SK-N-MC (cell line): ENCODE data around the gene OR12D3.
"Not testable (repeated sequence)": the region's sequence is repeated elsewhere in the genome, so short reads cannot be mapped to it uniquely, and the experiment has no call there.

Experiments used
- DNase-seq: peaks from one replicate; pipeline ENCODE4 v3.0.0-alpha.2; 2011; ENCODE audit warnings: low read depth, low spot score
- H3K27ac ChIP-seq: fragments of 200-600 bp; sonication (generic); 2 replicates; pipeline ENCODE4 v1.5.1; 2016; ENCODE audit warnings: mixed run types
- H3K36me3 ChIP-seq: fragments of 200-600 bp; sonication (generic); 2 replicates; pipeline ENCODE4 v1.6.1; 2017; ENCODE audit warnings: antibody characterized with exemption, low read length, mixed read lengths; ENCODE audit not compliant: insufficient read depth
- H3K4me3 ChIP-seq: fragments of 200-600 bp; sonication (generic); 2 replicates; pipeline ENCODE4 v1.5.1; 2016
- H3K9ac ChIP-seq: fragments of 200-600 bp; sonication (generic); 2 replicates; pipeline ENCODE4 v1.8.0; 2017; ENCODE audit warnings: mixed run types, mixed read lengths; ENCODE audit not compliant: insufficient read length
- H3K9me3 ChIP-seq: fragments of 200-600 bp; sonication (generic); 2 replicates; pipeline ENCODE4 v1.6.1; 2017; ENCODE audit warnings: low read depth, mild to moderate bottlenecking, antibody characterized with exemption, low read length, moderate library complexity, mixed read lengths
- EZH2 ChIP-seq: fragments of 200-600 bp; sonication (generic); IDR thresholded peaks from one replicate; pipeline ENCODE4 v1.6.1; 2017; ENCODE audit warnings: antibody characterized with exemption
- FOXP2 ChIP-seq: optimal IDR thresholded peaks from 2 replicates; pipeline ENCODE3; 2011; ENCODE audit warnings: mild to moderate bottlenecking, moderate library complexity; ENCODE audit not compliant: insufficient read depth; ENCODE audit errors: extremely low read length, control extremely low read depth
- POLR2AphosphoS5 ChIP-seq: IDR thresholded peaks from 2 replicates; pipeline ENCODE4 v1.6.1; 2012; ENCODE audit warnings: mild to moderate bottlenecking, low read depth, low read length, borderline replicate concordance

OR12D3 gene

DNA sequence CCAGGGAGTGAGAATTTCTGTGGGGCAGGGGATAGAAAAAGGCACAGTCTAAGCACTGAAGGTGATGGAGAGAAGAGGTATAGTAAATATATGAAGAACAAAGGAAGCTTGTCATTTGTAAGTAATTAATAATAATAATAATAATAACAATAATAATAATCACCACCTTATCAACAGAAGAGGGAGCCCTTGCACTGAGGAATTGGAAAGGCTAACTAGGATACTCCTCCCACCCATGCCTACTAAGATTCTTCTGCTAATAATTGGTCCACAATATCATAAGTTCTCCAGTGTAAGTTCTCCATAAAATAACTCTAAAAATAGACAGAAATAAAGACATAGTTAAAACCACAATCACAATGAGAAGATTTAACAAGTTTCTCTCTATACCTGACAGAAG lies 912 bp upstream of the OR12D3 start:
- TF ChIP-seq EZH2, result no peak
- no peak for TF ChIP-seq FOXP2
- no peak for TF ChIP-seq POLR2AphosphoS5
- Histone ChIP-seq H3K9ac (no peak overlapping the region), H3K4me3 (no peak overlapping the region), H3K27ac (no peak overlapping the region), H3K36me3 (no peaks in the 10 kb centered on the region), H3K9me3 (no peaks in the 10 kb centered on the region)
- DNase-seq, result peak; percentile 1

DNA sequence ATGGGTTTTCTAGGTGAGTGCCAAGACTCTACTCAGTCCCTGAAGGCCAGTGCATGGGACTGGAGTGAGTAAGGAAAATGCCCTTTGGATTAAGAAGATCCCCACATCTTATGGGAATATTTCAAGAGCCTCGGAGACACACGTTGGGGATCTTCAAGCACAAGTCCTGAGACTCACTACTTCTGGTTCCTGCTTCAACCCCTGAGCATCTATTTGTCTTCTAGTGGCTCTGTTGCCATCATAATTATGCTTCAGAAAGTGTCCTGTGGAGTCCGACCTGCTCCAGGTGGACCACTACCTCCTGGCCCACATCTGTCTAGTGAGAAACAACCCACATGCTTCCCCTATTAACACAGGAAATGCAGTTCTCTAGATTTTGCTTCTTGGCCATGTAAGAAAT lies 6.3 kb downstream of the OR12D3 start, which contains the start of gene OR5V1:
Gene OR5V1, minus strand, starts transcription at position 101 of the 400 bp plus-strand sequence. CDS start 12,670 bp downstream, outside the sequence.
- DNase-seq, result no peak
- TF ChIP-seq EZH2 (no peak), POLR2AphosphoS5 (no peak), FOXP2 (no peak)
- H3K36me3 ChIP-seq, result no peaks in the 10 kb centered on the region
- no peaks in the 10 kb centered on the region for H3K9me3 ChIP-seq
- H3K9ac ChIP-seq, result no peak within 1 kb of the TSS
- no peak within 1 kb of the TSS for H3K4me3 ChIP-seq
- H3K27ac ChIP-seq, result no peak within 1 kb of the TSS

DNA sequence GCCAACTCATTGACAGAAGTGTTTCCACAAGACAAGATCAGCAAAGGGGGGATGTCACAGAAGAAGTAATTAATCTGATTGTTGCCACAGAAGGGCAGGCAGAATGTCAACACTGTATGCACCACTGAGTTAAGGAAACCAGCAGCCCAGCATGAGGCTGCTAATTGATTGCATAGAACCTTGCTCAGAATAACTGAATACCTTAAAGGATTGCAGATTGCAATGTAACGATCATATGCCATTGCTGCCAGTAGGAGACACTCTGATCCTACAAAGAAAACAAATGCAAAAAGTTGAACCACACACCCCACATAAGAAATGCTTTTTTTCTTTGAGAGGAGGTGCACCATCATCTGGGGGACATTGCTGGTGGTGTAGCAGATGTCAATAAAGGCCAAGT lies 19.5 kb downstream of the OR12D3 start:
- TF ChIP-seq FOXP2 (no peak), EZH2 (no peak), POLR2AphosphoS5 (no peak)
- DNase-seq, result no peak
- Histone ChIP-seq H3K9ac (no peak overlapping the region), H3K9me3 (no peaks in the 10 kb centered on the region), H3K36me3 (no peaks in the 10 kb centered on the region), H3K4me3 (no peak overlapping the region), H3K27ac (no peak overlapping the region)

DNA sequence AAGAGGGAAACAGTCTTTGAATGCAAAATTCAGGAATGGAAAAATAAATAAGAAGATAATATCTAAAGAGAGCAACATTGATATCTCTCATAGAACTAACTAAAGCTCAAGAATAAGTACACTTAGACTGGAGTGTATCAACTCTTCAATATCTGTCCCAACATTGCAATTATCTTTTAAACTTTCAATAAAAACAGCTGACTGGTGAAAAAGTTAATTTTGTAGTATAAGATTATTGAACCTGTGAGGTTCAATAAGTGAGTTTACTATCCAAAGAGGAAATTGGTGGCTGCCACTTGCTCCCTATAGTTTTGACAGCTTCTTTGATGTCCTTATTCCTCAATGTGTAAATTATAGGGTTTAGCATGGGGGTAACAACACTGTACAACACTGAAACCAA lies 20.1 kb downstream of the OR12D3 start:
- TF ChIP-seq FOXP2 (no peak), EZH2 (no peak), POLR2AphosphoS5 (no peak)

DNA sequence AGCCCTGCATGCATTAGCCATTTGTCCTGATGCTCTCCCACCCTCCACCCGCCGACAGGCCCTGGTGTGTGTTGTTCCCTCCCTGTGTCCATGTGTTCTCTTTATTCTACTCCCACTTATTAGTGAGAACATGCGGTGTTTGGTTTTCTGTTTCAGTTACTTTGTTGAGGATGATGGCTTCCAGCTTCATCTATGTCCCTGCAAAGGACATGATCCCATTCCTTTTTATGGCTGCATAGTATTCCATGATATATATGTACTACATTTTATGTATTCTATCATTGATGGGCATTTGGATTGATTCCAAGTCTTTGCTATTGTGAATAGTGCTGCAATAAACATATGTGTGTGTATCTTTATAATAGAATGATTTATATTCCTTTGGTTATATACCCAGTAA lies 25.7 kb downstream of the OR12D3 start:
- DNase-seq, H3K9me3 ChIP-seq, H3K36me3 ChIP-seq, H3K4me3 ChIP-seq, H3K27ac ChIP-seq, H3K9ac ChIP-seq: not testable (repeated sequence)

More for the DNA sequence above, 20.1 kb downstream of the OR12D3 start:
- Histone ChIP-seq H3K9me3 (no peaks in the 10 kb centered on the region), H3K9ac (no peak overlapping the region), H3K27ac (no peak overlapping the region), H3K36me3 (no peaks in the 10 kb centered on the region), H3K4me3 (no peak overlapping the region)
- no peak for DNase-seq

DNA sequence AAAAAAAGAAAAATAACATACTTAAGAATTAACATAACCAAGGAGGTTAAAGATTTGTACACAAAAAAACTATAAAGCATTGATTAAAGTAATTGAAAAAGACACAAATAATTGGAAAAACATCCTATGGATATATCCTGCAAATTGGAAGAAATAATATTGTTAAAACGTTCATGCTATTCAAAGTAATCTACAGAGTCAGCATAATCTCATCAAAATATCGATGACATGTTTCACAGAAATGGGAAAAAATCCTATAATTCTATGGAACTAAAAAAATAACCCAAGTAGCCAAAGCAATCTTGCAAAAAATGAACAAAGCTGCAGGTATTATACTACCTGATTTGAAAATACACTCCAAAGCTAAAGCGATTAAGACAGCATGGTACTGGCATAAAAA lies 29.7 kb downstream of the OR12D3 start:
- Histone ChIP-seq H3K36me3 (no peaks in the 10 kb centered on the region), H3K9me3 (no peaks in the 10 kb centered on the region), H3K4me3 (no peak overlapping the region), H3K27ac (no peak overlapping the region), H3K9ac (no peak overlapping the region)
- no peak for DNase-seq
- TF ChIP-seq POLR2AphosphoS5, result no peak
- TF ChIP-seq FOXP2, result no peak
- TF ChIP-seq EZH2, result no peak

DNA sequence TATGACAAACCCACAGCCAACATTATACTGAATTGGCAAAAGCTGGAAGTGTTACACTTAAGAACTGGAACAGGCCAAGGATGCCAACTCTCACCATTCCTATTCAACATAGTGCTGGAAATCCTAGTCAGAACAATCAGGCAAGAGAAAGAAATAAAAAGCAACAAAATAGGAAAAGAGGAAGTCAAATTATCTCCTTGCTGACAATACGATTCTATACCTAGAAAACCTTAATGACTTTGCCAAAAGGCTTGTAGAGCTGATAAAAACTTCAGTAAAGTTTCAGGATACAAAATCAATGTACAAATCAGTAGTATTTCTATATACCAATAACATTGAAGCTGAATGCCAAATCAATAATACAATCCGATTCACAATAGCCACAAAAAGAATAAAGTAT lies 38.8 kb downstream of the OR12D3 start:
- TF ChIP-seq FOXP2 (no peak), POLR2AphosphoS5 (no peak), EZH2 (no peak)
- DNase-seq, result no peak
- H3K4me3 ChIP-seq, result no peak overlapping the region
- H3K9me3 ChIP-seq, result no peaks in the 10 kb centered on the region
- H3K9ac ChIP-seq, result no peak overlapping the region
- H3K27ac ChIP-seq, result no peak overlapping the region
- no peaks in the 10 kb centered on the region for H3K36me3 ChIP-seq

DNA sequence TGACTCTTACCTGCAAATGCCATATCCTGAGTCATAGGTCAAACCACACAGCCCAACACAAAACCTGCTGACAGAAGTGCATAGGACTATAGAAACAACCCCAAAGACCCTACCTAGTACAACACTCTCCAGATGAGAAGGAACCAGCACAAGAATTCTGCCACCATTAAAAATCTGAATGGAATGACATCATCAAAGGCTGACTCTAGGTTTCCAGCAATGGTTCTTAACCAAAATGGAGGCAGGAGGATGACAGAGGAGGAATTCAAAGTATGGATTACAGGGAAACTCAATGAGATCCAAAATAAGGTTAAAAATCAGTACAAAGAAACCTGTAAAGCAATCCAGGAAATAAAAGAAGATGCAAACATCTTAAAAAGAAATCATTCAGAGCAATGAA lies 42.4 kb downstream of the OR12D3 start:
- H3K4me3 ChIP-seq, result no peak overlapping the region
- no peaks in the 10 kb centered on the region for H3K9me3 ChIP-seq
- no peaks in the 10 kb centered on the region for H3K36me3 ChIP-seq
- no peak overlapping the region for H3K27ac ChIP-seq
- DNase-seq, result no peak
- TF ChIP-seq EZH2, result no peak
- no peak for TF ChIP-seq POLR2AphosphoS5
- TF ChIP-seq FOXP2, result no peak
- H3K9ac ChIP-seq, result no peak overlapping the region

DNA sequence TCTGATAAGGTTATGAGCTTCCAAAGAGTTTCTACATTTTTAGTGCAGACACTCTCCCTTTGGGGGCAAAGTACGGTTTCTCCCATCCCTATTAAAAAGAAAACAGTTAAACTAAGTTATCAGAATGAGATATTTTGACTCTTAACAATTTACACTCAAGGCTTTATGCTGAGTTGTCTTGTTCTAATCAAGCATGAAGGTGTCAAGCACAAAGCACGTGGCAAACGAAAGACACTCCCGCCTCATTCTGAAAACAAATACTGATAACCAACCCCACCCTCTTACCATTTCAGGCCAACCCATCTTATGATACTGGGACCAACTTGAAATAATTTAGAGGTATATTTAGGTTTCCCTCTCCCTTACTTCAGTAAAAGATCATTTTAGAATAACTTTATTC lies 49.3 kb downstream of the OR12D3 start:
- no peak for DNase-seq
- no peak overlapping the region for H3K27ac ChIP-seq
- no peak overlapping the region for H3K9ac ChIP-seq
- H3K4me3 ChIP-seq, result no peak overlapping the region
- no peak for TF ChIP-seq FOXP2
- TF ChIP-seq POLR2AphosphoS5, result no peak
- no peak for TF ChIP-seq EZH2
- H3K36me3 ChIP-seq, result no peaks in the 10 kb centered on the region
- no peaks in the 10 kb centered on the region for H3K9me3 ChIP-seq
